ENCODE data around the gene HIGD1A.

HIGD1A gene

DNA sequence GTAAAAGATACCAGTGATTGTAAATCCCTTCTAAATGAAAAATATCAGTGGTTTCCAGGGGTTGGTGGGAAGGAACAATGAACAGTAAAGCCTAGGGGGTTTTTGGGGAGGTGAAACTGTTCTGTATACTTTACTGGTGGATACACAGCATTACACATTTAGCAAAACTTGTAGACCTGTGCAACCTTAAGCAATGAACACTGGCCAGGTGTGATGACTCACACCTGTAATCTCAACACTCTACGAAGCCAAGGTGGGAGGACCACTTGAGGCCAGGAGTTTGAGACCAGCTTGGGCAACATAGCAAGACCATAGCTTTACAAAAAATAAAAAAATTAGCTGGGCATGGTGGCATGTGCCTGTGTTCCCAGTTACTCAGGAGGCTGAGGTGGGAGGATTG, 33.0 kb downstream of the HIGD1A start:
- no peak for DNase-seq
- in situ Hi-C loops (cut with HindIII; ENCODE audit: low pct_ligation_motif_present, low sequenced_read_pairs), result no loop called here
- no peak overlapping the region for H3K27ac ChIP-seq
- no peak overlapping the region for H3K4me3 ChIP-seq (ENCODE audit: low read depth, low read length)
- TF ChIP-seq, protein P1, sequence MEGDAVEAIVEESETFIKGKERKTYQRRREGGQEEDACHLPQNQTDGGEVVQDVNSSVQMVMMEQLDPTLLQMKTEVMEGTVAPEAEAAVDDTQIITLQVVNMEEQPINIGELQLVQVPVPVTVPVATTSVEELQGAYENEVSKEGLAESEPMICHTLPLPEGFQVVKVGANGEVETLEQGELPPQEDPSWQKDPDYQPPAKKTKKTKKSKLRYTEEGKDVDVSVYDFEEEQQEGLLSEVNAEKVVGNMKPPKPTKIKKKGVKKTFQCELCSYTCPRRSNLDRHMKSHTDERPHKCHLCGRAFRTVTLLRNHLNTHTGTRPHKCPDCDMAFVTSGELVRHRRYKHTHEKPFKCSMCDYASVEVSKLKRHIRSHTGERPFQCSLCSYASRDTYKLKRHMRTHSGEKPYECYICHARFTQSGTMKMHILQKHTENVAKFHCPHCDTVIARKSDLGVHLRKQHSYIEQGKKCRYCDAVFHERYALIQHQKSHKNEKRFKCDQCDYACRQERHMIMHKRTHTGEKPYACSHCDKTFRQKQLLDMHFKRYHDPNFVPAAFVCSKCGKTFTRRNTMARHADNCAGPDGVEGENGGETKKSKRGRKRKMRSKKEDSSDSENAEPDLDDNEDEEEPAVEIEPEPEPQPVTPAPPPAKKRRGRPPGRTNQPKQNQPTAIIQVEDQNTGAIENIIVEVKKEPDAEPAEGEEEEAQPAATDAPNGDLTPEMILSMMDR (IDR thresholded peaks at IDR 0.05; ENCODE audit: low read depth, low read length, missing control alignments), result no peak
- H3K36me3 ChIP-seq (replicated peaks), result no peaks in the 10 kb centered on the region
- no peaks in the 10 kb centered on the region for H3K27me3 ChIP-seq (replicated peaks)

DNA sequence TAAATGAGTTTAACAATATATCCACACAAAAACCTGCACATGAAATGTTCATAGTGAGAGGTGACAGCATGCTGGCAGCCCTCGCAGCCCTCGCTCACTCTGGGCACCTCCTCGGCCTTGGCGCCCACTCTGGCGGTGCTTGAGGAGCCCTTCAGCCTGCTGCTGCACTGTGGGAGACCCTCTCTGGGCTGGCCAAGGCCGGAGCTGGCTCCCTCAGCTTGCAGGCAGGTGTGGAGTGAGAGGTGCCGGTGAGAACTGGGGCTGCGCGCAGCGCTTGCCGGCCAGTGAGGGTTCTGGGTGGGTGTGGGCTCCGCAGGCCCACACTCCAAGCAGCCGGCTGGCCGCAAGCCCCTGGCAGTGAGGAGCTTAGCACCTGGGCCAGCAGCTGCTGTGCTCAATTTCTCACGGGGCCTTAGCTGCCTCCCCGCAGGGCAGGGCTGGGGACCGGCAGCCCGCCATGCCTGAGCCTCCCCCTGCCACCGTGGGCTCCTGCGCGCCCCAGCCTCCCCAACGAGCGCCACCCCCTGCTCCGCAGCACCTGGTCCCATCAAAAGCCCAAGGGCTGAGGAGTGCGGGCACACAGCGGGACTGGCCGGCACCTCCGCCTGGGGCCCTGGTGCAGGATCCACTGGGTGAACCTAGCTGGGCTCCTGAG, 34.7 kb downstream of the HIGD1A start:
- no peak overlapping the region for H3K27ac ChIP-seq
- no peaks in the 10 kb centered on the region for H3K36me3 ChIP-seq (replicated peaks)
- no peak overlapping the region for H3K4me3 ChIP-seq (ENCODE audit: low read depth, low read length)
- TF ChIP-seq, protein P1 (IDR thresholded peaks at IDR 0.05; ENCODE audit: low read depth, low read length, missing control alignments), result no peak
- in situ Hi-C loops (cut with HindIII; ENCODE audit: low pct_ligation_motif_present, low sequenced_read_pairs), result no loop called here
- DNase-seq, result no peak
- H3K27me3 ChIP-seq (replicated peaks), result no peaks in the 10 kb centered on the region

DNA sequence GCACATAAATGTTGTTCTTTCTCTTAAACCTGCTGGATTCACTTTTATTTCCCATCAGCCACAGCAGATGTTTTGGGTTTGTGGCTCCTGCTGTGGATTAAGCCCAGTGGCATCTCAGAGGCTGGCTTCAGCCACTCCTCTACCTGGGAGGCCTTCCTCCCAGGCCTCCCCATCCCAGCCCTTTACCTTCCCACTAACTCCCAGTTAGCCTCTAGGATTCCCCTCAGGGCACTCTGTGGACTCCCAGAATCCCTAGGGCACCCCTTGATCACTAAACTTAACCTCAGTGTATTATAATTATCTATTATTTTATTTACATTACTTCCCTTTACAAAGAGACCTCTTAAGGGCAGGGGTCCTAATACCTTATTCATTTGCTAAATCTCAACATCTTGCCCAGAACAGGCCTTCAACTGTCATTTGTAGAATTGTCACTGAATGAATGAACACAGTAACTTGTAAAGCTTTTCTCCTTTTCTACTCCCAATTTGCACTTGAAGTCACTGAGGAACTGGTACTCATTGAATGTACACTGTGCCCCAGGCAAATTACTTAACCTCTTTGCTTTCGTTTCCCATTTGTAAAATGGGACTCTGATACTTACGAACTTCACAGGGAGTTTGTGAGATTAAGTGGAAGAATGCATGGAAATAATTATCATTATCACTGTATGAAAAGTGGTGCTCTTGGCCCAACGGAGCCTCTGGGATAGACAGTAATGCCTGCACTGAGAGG, 39.6 kb downstream of the HIGD1A start:
- Histone ChIP-seq H3K36me3 (replicated peaks) (no peaks in the 10 kb centered on the region), H3K27me3 (replicated peaks) (no peaks in the 10 kb centered on the region), H3K4me3 (ENCODE audit: low read depth, low read length) (no peak overlapping the region), H3K27ac (no peak overlapping the region)
- in situ Hi-C loops (cut with HindIII; ENCODE audit: low pct_ligation_motif_present, low sequenced_read_pairs), result no loop called here
- TF ChIP-seq, protein P1 (IDR thresholded peaks at IDR 0.05; ENCODE audit: low read depth, low read length, missing control alignments), result no peak
- DNase-seq, result no peak

DNA sequence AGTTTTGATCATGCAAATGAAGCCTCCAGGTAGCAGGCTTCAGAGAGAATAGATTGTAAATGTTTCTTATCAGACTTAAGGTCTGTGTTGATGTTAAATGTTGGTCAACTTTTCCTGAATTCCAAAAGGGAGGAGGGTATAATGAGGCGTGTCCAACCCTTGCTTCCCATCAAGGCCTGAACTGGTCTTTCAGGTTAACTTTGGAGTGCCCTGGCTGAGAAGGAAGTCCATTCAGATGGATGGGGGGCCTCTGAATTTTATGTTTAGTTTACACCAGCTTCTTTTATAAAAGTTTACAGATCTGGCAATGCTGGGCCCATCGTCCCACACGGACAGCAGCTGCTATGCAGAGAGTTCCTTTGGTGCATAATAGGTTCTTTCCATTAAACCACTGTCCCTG, 40.2 kb downstream of the HIGD1A start:
- Histone ChIP-seq H3K27ac (no peak overlapping the region), H3K4me3 (ENCODE audit: low read depth, low read length) (no peak overlapping the region), H3K27me3 (replicated peaks) (no peaks in the 10 kb centered on the region), H3K36me3 (replicated peaks) (no peaks in the 10 kb centered on the region)
- no peak for DNase-seq
- TF ChIP-seq, protein P1 (IDR thresholded peaks at IDR 0.05; ENCODE audit: low read depth, low read length, missing control alignments), result no peak
- in situ Hi-C loops (cut with HindIII; ENCODE audit: low pct_ligation_motif_present, low sequenced_read_pairs), result no loop called here

DNA sequence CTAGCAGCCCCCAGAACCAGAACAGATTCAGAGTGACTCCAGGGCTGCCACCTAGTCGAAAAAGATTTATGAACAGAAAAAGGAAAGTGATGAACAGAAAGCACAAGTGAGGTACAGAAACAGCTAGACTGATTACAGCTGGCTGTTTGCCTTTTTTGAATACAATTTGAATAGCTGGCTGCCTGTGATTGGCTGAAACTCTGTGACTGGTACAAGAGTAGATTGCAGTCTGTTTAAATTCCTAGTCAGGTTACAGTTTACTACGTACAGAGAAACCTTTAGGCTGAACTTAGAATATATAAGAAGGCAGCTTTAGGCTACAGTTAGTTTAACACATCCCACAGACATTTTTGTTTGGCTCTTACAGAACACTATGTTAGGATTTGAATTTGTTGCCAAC, 41.3 kb downstream of the HIGD1A start:
- no peaks in the 10 kb centered on the region for H3K36me3 ChIP-seq (replicated peaks)
- H3K27ac ChIP-seq, result no peak overlapping the region
- no peak for DNase-seq
- TF ChIP-seq, protein P1 (IDR thresholded peaks at IDR 0.05; ENCODE audit: low read depth, low read length, missing control alignments), result no peak
- in situ Hi-C loops (cut with HindIII; ENCODE audit: low pct_ligation_motif_present, low sequenced_read_pairs), result no loop called here
- no peak overlapping the region for H3K4me3 ChIP-seq (ENCODE audit: low read depth, low read length)
- peaks cover 3% of the 10 kb centered on the region for H3K27me3 ChIP-seq (replicated peaks)

Measured in brain microvascular endothelial cell (primary cell).